GM19351 (cell line): ENCODE data around the gene SLAMF7.

Experiments used
- ATAC-seq: cut with Tn5 transposase; IDR thresholded peaks from one replicate; pipeline ENCODE4 v1.9.1; 2021; ENCODE audit warnings: mild to moderate bottlenecking, moderate library complexity; ENCODE audit not compliant: unreplicated experiment

The SLAMF7 gene

DNA sequence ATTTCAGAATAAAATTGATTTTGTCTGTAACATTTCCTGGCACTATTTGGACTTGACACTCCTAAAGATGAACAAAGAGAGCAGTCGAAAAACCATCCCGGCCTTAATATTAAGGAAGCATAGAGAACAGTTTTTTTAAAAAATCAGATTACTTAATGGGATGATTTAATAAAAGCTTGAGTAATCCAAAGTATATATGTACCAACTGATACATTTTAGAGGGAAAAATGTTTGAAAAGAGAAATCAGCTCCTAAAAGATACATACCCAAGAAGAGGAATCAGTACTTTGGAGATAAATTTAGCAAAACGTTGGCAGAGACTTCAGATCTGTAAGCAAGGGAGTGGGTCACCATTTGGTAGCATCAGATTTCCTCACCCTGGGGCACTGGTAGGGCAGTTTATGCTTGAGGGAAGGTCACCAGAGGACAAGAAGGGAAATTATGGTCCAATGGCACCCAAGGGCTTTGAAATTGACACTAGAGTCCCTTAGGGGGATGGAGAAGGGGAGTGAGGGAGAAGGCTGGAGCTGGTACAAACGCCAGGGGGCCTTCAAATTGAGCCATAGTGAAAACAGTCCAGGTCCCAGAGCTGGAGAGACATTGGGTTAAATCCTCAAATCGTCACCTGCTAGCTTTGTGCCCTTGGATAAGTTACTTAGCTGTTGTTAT lies 5.9 kb downstream of the SLAMF7 start:
- no peak for ATAC-seq

GRCh38 chr1:160745551-160745950 lies 6.5 kb downstream of the SLAMF7 start:
- ATAC-seq: no peak

- no peak for ATAC-seq
Measured at GRCh38 chr1:160746836-160747500, 7.9 kb downstream of the SLAMF7 start.

DNA sequence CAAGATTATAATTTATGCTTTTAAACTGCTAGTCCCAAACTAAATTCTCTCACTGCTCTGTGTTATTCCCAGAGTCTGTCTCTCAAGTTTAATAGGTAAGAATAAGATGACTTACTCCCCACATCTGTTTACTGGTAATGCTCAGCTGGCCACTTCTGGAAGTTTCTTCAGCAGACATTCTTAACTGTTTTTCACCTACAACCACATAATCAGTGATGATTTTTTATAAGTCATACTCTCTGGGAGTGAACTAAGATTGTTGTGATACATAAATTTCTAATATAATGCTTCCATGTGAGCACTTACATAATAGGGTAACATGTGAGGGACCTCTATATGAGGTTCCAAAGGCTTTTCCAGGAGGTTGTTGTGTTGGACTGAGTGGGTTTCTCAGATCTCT lies 8.7 kb downstream of the SLAMF7 start:
- ATAC-seq: no peak

- no peak for ATAC-seq
Measured at GRCh38 chr1:160748181-160748877, 9.3 kb downstream of the SLAMF7 start.

- no peak for ATAC-seq
Measured at GRCh38 chr1:160748878-160749269, 9.8 kb downstream of the SLAMF7 start.

GRCh38 chr1:160750608-160751007 lies 11.6 kb downstream of the SLAMF7 start:
- ATAC-seq: no peak

- ATAC-seq: no peak
Measured at GRCh38 chr1:160752406-160752805, 13.4 kb downstream of the SLAMF7 start.

GRCh38 chr1:160752924-160753323 lies 13.9 kb downstream of the SLAMF7 start:
- no peak for ATAC-seq

DNA sequence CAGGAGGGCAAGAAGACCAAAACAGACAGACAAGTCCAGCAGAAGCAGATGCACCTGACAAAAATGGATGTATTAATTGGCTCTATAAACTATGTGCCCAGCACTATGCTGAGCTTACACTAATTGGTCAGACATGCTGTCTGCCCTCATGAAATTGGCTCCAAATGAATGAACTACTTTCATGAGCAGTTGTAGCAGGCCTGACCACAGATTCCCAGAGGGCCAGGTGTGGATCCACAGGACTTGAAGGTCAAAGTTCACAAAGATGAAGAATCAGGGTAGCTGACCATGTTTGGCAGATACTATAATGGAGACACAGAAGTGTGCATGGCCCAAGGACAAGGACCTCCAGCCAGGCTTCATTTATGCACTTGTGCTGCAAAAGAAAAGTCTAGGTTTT lies 14.5 kb downstream of the SLAMF7 start:
- no peak for ATAC-seq

GRCh38 chr1:160755461-160755860 lies 16.4 kb downstream of the SLAMF7 start:
- no peak for ATAC-seq

- ATAC-seq: peak; percentile 65
Measured at GRCh38 chr1:160755911-160756848, 17.1 kb downstream of the SLAMF7 start.

DNA sequence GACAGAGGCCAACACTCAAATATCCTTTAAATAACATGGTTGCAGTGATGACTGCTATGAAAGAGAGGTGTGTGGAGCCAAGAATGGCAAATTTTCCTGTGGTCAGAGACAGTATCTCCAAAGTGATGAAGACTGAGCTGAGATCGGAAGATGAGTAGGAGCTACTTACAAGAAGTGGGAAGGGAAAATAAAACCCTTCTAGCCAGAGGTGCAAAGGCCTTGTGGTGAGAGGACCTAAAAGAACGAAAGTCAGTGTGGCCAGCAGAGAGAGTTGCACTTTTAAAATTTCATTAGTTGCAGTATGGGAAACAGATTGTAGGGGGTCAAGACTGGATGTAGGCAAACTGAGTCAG lies 17.8 kb downstream of the SLAMF7 start:
- peak; percentile 26 for ATAC-seq

GRCh38 chr1:160758521-160758920 lies 19.5 kb downstream of the SLAMF7 start:
- no peak for ATAC-seq

- ATAC-seq: no peak
Measured at GRCh38 chr1:160759740-160760139, 20.7 kb downstream of the SLAMF7 start.

- ATAC-seq: no peak
Measured at GRCh38 chr1:160761046-160761445, 22.0 kb downstream of the SLAMF7 start.

DNA sequence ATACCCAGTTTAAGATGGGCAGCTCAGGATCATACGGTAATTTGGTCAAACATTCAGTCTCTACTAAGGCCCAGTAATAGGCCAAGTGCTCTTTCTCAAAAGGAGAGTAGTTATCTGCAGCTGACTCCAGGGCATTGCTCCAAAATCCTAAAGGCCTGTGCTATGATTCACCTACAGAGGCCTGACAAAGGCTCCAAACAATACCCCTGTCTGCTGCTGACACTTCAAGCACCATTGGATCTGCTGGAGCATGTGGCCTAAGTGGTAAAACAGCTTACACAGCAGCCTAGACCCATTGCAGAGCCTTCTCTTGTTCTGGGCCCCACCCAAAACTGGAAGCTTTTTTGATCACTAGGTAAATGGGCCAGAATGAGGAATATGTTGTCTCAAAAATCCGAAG lies 22.8 kb downstream of the SLAMF7 start:
- ATAC-seq: no peak

DNA sequence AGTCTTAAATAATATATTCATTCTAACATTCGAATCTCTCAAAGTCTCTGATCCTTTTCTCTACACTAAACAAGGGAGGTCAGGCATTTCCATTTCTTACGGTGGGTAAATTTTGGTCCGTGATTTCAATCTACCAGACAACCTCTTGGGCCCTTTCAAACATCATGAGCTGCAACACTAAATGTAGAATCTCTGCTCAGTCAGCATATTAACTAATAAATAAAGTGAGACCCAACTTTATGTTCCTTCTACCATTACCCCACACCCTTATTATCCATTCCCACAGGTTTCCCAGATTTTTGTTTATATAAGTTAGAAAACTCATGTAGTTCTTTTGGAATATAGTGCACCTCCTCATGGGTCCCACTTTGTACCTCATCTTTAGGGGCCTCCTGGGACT lies 24.9 kb downstream of the SLAMF7 start:
- ATAC-seq: no peak

DNA sequence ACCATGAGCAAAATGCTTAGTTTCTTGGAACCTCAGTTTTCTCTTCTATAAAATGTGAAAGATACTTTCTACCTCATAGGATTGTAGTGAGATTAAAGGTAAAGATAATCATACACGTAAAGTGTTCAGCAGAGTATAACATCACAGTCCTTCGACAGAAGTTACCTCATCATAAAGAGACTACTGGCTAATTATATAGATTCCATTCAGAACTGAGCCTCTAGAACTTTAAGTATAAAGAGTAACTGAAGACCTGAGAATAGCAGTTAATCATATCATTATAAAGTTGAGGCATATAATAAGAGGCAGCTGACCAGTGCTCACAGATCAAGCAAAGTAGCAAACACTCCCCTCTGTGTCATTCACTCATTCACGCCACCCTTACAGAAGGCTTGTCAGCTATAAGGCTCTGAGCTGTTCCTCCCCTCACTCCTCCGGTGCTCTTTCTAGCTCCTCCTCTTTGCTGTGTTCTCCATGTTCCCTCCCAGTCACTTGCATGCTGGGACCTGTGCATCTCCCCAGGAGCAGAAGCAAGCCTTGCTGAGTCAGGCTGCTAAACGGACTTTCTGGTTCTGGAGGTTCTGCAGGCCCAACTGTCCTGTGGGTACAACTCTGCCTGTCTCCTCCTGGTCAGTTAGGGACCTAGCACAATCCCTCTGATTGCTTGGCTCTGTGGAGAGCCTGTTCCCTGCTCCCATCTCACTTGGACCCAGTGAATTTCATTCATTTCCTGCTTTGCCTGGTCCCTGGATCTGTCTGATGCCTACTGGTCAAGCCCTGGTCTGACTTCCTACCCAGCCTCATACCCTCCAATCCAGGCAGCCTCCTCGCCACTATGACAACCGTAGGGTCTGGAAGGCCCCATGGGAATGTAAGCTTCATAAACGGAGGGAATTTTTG lies 28.6 kb downstream of the SLAMF7 start:
- ATAC-seq: peak; percentile 83

- ATAC-seq: peak; percentile 83
Measured at GRCh38 chr1:160768295-160768657, 29.2 kb downstream of the SLAMF7 start.
